Measurements from ENCODE around the gene RAB3C. TPM values are rescaled to one million over a fixed set of nuclear protein-coding genes. Genes with fewer than 3 reads are reported as not detected.

Gene RAB3C
- total RNA-seq, 2 experiments from 2014 or later, result not detected

DNA sequence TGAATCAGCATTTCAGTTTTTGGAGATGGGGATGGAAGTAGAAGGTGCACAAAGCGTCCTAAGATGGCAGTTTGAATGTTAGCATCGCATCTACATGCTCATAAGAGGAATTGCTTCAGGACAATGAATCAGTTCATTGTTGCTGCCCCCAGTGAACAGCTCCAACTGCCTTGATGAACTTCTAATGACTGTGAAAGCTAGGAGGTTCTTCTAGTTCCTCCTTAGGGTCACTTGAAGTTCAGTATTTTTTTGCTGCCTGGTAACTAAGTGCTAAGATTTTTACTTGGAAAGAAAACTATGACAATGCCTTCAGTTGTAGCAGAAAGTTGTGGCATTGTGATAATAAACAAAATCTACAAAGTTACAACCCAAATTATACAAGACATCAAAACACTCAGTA lies 271.6 kb downstream of the RAB3C start:
- CTCF ChIA-PET, result interaction anchor here (1.1 kb wide), 1 partner anchor 15 kb away, joined by 3 read pairs; no protein-coding TSS in a partner anchor
- POLR2A ChIA-PET, result no interaction called here

DNA sequence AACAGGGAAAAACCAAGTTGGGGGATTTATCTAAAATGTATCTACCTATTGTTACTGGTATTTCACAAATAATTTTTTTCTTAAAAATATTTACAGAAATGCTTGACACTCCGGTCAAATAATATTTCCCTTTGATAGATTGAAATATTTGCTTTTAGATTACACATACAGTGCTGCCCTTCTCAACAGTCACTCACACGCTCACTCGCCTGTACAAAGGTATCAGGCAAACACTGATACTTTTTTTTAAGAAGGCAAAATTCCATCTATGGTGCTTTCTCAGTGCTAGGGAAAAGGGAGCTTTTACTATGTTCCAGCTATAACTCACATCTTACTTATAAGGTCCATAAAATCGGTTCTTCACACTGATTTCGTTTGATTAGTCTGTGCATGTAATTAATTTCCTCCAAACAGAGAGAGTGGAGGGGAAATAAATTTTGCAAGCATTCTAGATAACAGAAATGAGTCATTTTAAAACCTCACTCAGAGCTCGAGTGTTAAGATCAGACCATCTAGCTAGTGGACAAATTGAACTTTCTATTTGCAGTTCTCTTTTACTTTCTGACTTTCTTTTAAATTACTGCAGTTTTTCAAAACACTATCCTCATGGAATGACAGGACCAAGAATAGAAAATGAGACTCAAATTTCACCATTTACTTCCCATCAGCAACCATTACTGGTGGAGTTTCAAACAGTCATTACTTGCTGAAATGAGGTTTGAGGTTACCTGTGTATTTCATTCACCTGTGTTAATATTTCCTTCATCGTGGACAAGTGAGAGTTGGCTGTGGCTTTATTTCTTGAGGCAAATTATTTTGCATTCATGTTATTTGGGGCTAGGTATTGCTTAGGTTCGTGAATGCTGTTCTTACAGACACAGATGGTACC lies 273.2 kb downstream of the RAB3C start:
- CTCF ChIA-PET, result no interaction called here

DNA sequence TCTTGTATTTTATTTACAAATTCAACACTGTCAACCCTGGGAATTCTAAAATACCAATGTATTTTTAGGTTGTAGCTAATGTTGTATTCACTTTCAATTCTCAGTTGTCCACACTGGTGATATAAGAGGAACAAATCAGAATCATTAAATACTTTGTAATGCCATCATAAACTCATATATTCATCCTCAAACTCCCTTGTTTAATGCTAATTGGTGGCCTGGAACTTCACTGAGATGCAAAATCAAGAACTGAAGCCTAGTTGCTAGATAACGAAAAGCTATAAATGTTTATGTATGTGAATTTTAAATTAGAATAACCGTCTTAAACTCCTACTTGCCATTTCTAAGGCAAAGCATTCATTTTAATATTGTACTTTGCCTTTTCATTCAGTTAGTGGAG lies 274.7 kb downstream of the RAB3C start:
- CTCF ChIA-PET, result no interaction called here
- POLR2A ChIA-PET, result no interaction called here

More for the DNA sequence above, 273.2 kb downstream of the RAB3C start:
- POLR2A ChIA-PET, result no interaction called here

DNA sequence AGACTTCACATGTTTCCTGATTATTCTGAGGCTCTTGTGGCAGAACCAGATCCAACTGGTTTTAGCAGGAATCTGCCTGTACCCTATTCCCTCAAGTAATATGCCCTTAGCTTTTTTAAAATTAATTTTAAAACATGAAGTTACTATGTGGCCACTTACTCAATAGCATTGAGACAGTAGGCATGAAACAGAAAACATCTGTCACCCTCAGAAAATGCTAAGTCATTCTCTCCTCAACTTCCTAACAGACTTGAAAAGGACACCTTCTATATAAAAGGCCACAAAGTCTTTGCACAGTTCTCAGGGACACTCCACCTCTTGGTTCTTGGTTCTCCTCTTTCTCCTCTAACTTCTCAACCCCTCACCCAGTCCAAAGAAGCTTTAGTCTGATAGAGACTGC lies 277.8 kb downstream of the RAB3C start:
- CTCF ChIA-PET, result no interaction called here
- POLR2A ChIA-PET, result no interaction called here

DNA sequence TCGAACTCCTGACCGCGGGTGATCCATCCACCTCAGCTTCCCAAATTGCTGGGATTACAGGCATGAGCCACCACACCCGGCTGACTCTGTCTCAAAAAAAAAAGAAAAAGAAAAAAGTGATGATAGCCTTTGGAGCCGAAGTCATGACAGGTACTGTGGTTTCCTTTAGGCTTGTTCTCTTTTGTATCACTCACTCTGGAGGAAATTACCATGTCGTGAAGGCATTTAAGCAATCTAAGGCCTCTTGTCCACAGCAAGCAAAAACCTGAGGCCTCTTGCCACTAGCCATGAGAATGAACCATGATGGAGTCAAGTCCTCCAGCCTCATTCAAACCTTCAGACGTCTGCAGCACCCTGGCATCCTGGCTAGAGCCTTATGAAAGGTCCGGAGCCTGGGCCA lies 286.1 kb downstream of the RAB3C start:
- CTCF ChIA-PET, result interaction anchor here (0.6 to 1.4 kb wide), 3 partner anchors 15 to 307 kb away, joined by 3 to 5 read pairs (median 5); no protein-coding TSS in a partner anchor
- POLR2A ChIA-PET, result no interaction called here

DNA sequence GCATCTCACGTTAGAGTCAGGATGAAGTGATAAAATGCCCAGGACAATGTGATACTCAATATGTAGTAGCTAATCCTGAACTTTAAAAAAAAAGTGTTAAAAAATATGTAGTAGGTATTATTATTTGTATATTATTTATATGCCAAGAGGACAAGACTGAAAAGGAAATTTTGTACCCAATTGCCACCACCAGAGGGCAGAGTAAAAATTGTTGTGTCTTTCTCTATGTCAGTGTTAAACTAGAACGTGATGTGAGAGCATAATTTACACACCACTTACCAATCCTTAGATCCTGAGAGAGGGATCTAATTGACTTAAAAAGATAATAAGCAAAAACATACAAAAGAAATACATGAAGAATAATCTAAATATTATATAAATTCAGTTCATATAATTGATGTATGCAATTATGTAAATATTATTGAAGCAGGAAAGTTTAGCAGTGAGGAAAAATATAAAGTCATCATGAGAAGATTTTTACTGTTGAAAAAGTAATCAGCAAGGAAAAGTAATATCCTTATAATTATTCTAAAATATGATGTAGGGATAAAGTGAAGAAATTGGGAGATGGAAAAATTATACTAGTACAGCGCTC lies 288.9 kb downstream of the RAB3C start:
- ChIA-PET POLR2A (no interaction called here), CTCF (interaction anchor here (0.6 to 1.1 kb wide), 3 partner anchors 9 to 114 kb away, joined by 3 read pairs; no protein-coding TSS in a partner anchor)

DNA sequence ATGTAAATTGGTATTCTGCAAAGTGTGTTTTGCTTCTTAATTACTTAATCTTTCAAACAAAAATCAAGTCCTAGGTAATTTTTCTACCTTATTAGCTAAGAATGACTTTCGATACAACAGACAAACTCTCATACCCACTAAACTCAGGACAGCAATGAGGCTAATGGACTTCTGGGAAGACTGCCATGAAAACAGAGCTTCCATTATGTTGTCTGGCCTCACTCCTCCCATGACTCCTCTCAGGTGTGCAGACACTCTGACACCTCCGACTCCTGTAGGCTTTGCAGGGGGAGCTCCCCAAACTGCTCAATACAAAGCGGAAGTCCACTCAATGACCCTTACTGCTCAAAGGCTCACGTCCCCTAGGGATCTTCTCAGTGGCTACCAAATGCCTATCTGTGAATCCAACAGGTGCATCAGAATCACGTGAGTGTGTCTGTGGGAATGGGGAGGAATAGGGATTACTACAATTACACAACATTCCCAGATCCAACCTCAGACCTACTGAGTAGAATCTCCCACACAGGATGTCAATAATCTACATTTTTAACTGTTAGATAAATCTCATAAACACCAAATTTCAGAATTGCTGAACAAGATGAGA lies 289.9 kb downstream of the RAB3C start:
- ChIA-PET POLR2A (interaction anchor here (0.5 kb wide), 1 partner anchor 147 kb away, joined by 3 read pairs; no protein-coding TSS in a partner anchor), CTCF (no interaction called here)

DNA sequence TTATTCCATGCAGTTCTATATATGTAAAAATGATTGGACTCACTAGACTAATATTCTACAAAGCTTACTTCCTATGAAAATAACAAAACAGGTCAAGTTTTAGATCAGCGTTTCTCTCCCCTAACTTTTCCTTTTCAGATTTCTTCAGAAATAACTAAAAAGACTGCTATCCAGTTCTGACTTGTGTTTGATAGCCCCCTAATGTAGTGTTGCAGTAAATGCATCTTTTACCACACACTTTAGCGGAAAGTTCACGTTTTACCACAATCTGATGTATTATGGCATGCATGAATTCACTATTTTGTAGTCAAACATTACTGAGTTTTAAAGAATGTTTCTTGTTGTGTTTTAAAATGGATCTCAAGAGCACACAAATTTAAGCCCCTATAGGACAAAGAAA lies 292.7 kb downstream of the RAB3C start:
- CTCF ChIA-PET, result no interaction called here
- POLR2A ChIA-PET, result no interaction called here

DNA sequence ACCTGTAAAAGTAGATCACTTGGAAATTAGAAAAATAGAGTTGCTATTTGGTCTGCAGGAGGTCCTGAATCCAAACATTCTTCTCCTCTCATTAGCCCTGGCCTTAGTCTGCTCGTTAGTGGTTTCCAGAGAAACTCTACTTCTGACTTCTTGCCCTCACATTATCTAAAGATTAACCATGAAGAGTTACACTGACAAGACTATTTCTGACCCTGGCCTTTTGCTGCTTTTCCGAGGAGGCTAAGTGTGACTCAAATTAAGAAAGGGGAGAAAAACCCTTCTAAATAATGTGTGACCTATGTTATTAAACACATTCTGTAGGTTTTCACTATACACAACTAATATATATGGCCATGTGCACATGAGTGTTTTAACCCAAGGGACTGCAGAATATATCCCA lies 302.4 kb downstream of the RAB3C start:
- ChIA-PET CTCF (interaction anchor here (0.5 kb wide), 1 partner anchor 1990 kb away, joined by 3 read pairs; no protein-coding TSS in a partner anchor), POLR2A (no interaction called here)

DNA sequence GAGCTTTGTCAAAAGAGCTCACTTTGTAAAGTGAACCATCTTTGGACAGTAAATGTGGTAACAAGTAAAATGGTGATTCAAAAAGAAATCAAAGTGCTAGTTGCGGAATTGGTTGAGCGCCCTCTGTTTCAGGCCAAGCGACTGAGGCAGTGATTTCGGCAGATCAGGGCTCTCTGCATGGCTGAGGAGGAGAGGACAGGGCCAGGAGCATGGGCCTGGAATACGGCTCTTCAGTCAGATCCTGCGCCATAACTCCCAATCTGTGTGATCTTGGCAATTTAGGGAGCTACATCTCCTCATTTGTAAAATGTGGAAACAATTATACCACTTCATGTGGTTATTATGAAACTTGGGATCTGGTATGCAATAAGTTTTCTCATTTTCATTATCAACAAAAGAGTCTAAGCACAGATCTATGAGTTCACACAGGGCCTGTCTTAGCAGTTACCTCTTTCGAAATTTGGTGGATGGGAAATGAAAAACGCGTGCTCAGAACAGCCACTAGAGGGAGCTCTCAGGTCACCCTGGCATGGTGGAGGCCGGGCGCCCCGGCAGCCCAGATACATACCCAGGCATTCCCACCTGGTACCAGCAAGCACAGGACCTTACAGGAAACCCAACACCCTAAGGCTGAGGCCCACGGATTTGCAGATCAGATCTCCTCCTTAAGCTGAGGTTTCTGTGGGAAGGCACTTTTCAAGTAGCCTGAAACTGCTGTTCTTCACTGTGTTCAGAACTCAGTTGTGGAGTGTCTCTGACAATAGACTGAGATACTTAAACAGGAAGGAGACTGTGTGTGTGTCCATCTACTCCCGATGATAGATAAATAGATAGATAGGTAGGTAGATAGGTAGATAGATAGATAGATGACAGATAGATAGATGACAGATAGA lies 303.7 kb downstream of the RAB3C start:
- POLR2A ChIA-PET, result no interaction called here
- CTCF ChIA-PET, result interaction anchor here (0.6 to 1.9 kb wide), 18 partner anchors 9 to 1838 kb away, joined by 3 to 11 read pairs (median 4); no protein-coding TSS in a partner anchor

DNA sequence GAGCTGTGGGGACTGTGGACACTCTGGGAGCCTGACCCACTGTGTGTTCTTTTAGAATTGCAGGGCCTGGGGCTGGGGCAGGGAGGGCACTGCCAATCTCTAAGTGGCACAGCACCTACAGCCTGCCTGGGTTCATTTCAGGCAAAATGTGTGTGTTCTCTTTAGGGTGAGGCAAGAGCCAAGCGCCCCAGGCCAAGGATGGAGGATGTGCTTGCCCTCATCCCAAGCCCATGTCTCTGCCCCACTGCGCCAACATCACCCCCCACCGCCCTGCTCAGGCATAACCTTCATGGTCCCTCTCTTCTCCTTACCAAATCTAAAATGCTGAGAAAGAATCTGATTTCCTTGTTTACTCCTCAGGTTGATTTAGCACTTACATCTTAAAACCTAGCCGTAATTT lies 304.4 kb downstream of the RAB3C start:
- POLR2A ChIA-PET, result no interaction called here

DNA sequence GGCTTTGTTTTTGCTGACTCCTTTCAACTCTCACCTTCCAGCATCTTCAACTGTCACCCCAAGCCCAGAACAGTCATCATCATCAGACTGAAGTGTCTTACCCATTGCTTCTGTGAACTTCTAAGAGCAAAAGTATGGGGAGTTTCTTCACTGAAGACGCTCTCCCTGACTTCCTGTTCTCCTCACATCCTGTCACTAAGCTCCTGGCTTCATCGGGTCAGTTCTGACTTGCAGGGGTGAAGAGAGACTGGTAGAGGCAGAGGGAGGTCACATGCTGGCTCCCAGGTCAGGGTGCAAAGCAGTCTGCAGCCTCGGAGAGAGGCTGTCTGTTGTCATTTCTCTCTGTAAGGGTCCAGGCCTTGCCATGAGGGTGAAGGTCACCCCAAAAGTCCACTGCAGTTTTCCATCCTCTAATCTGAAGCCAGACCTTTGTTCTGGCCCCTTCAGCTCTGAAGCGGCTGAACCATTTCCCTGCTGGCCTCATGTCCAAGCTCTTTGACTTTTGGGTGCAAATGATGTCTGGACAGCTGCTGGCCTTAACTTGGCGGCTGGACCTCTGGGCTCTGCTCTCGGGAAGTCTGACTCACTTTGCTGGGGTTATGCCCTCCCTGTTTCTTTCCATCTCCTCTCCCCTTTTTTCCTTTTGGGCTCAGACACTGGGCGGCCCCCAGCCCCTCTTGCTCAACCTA lies 305.0 kb downstream of the RAB3C start:
- ChIA-PET POLR2A (no interaction called here), CTCF (interaction anchor here (0.9 to 1.9 kb wide), 5 partner anchors 7 to 303 kb away, joined by 3 to 6 read pairs (median 4); no protein-coding TSS in a partner anchor)

More for the DNA sequence above, 304.4 kb downstream of the RAB3C start:
- CTCF ChIA-PET, result interaction anchor here (0.9 to 1.9 kb wide), 12 partner anchors 8 to 387 kb away, joined by 3 to 11 read pairs (median 4); no protein-coding TSS in a partner anchor

DNA sequence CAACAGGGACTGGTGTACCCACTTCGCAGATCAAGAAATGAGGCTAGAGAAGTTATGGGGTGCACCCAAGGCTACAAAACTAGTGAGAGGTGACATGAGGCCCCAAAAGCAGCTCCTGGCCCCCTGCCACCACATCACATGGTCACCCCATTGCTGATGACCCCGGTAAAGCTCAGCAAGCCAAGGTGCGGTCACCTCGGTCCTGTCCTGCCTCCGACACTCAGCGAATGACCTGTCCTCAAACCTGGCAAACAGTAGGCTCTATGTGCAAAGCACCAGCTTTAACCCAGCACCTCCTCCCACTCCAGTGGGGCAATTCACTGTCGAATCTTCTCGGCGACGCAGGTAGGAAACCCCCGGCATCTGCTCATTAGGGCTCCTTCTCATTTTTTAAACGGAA lies 307.4 kb downstream of the RAB3C start:
- CTCF ChIA-PET, result interaction anchor here (1.0 kb wide), 1 partner anchor 297 kb away, joined by 3 read pairs; no protein-coding TSS in a partner anchor
- POLR2A ChIA-PET, result no interaction called here

DNA sequence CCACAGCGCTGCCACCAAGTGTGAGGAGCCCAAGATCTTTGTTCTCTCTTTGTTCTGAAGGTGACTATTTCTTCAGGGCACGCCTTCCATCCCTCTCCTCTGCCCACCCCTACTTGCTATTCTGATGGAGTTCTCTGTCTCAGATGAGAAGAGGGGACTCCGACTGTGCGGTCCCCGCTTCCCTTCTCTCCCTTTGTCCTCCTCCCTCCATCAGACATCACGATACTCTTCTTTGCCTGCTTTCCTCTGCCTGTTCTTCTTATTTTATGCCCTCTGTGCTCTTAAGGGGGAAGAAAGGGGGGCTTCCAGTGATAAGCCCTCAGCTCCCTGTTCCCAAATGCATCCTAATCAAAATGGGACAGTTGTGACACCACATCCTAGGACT lies 307.8 kb downstream of the RAB3C start:
- POLR2A ChIA-PET, result no interaction called here
- CTCF ChIA-PET, result interaction anchor here (0.9 to 1.6 kb wide), 5 partner anchors 8 to 297 kb away, joined by 3 to 5 read pairs (median 3); no protein-coding TSS in a partner anchor

DNA sequence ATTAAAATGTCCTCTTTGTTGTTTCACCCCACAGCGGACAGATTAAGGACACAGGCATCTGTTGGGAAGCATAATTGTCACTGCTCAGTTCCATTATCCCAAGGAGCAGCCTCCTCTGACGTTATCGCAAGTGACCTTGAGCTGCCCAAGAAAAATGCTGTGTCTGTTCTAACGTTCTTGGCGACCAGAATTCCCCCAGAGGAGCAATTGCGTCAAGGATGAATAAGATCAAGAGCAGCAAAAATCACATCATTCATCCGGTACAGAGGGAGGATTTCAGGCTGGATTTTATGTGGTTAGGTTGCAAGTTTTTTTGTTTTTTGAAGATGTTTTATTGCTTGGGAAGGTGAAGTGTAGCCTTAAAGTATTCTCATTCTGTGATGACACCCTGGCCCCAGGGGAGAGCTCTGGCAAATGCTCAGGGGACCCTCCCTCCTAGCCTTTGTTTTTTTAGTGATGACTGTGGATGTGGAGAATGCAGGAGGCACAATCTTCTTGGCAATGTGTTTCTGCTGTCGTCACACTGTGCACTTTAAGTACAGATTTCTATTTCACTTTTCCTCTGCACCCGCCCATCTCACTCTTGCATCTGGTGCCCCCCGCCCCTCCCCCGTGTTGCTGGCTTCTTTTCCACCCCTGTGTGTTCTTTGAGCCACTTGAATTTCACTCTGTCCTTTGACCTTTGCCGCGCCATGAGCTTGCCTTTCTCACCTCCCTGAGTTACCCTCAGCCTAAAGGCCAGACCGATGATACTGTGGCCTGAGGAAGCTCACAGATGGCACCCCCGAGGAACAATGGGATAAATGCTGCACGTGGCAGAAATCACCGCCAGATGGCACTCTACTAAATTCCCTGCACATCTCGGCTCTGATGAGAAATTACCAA lies 308.5 kb downstream of the RAB3C start:
- POLR2A ChIA-PET, result interaction anchor here (0.6 to 0.7 kb wide), 3 partner anchors 95 to 292 kb away, joined by 4 to 7 read pairs (median 6); no protein-coding TSS in a partner anchor
- CTCF ChIA-PET, result interaction anchor here (0.6 to 1.6 kb wide), 19 partner anchors 8 to 610 kb away, joined by 3 to 6 read pairs (median 3); no protein-coding TSS in a partner anchor

DNA sequence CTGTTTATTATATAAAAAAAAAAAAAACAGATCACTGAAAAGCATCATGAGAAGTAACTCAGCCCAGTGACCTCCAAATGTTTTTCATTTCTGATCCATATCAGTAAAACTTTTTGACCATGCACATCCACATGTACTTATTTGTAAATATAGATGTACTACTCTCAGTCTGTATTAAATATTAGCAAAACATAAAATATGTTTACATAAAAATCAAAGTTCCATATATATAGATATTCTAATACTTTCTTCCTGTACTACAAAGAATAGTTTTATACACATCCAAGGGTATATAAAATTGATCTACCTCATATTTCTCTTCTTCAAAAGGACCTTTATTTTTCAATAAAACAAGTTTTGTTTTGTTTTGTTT lies 309.1 kb downstream of the RAB3C start:
- ChIA-PET CTCF (interaction anchor here (0.6 to 1.6 kb wide), 15 partner anchors 52 to 610 kb away, joined by 3 to 6 read pairs (median 3); no protein-coding TSS in a partner anchor), POLR2A (interaction anchor here (0.6 to 0.7 kb wide), 3 partner anchors 94 to 293 kb away, joined by 4 to 7 read pairs (median 6); no protein-coding TSS in a partner anchor)

DNA sequence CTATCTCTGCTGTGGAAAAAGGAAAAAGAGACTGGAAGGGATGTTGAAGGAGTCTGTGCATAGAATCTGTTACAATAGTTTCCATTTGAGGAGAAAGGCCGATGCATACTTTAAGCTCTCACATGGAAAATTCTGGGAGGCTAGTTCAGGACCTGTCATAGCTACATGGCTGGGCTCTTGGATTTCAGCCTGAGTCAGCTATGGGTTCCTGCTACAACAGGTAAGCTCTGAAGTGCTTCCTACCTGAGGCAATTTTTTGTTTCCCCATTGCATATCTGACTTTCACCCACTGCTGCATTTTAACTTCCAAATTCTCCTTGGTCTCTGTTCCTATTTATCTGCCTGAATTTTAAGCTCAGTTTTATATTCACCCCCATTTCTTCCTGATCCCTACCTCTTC lies 310.7 kb downstream of the RAB3C start:
- POLR2A ChIA-PET, result no interaction called here
- CTCF ChIA-PET, result interaction anchor here (0.9 to 1.2 kb wide), 3 partner anchors 82 to 294 kb away, joined by 3 read pairs; no protein-coding TSS in a partner anchor

All from activated CD8-positive, alpha-beta memory T cell treated with anti-CD3 and anti-CD28 coated beads for 36 hours (primary cell).